ES-I3 (cell line): ENCODE data around the gene LGALS3.

ENCODE experiments used
- H3K36me3 ChIP-seq: 2 replicates; pipeline ENCODE4 v1.6.1; 2013; ENCODE audit warnings: mild to moderate bottlenecking, low read length, control low read depth, moderate library complexity; ENCODE audit not compliant: insufficient read depth
- H3K4me1 ChIP-seq: 2 replicates; pipeline ENCODE4 v1.6.1; 2013; ENCODE audit warnings: mild to moderate bottlenecking, control low read depth, low read length; ENCODE audit not compliant: insufficient read depth
- H3K9ac ChIP-seq: 2 replicates; pipeline ENCODE4 v1.6.1; 2013; ENCODE audit warnings: low read depth, mild to moderate bottlenecking, low read length, moderate library complexity
- H3K9me3 ChIP-seq: 2 replicates; pipeline ENCODE4 v1.6.1; 2013; ENCODE audit warnings: mild to moderate bottlenecking, low read length, moderate library complexity; ENCODE audit not compliant: control insufficient read depth, insufficient read depth

The LGALS3 gene

GRCh38 chr14:55103971-55104954 is 24.8 kb upstream of the LGALS3 start:
- no peaks in the 10 kb centered on the region for H3K36me3 ChIP-seq
- peaks cover 31% of the 10 kb centered on the region for H3K4me1 ChIP-seq
- no peaks in the 10 kb centered on the region; the same call in 1 of the 2 replicates for H3K9me3 ChIP-seq
- no peak overlapping the region for H3K9ac ChIP-seq

GRCh38 chr14:55105991-55106390 is 23.1 kb upstream of the LGALS3 start:
- Histone ChIP-seq H3K4me1 (peaks cover 31% of the 10 kb centered on the region), H3K9ac (no peak overlapping the region), H3K36me3 (no peaks in the 10 kb centered on the region), H3K9me3 (no peaks in the 10 kb centered on the region; the same call in 1 of the 2 replicates)

- H3K9ac ChIP-seq = no peak overlapping the region
- peaks cover 21% of the 10 kb centered on the region for H3K4me1 ChIP-seq
- H3K9me3 ChIP-seq = no peaks in the 10 kb centered on the region; the same call in 1 of the 2 replicates
- no peaks in the 10 kb centered on the region for H3K36me3 ChIP-seq
These were observed 21.1 kb upstream of the LGALS3 start for GRCh38 chr14:55107766-55108554.

GRCh38 chr14:55109836-55110235 is 19.2 kb upstream of the LGALS3 start:
- Histone ChIP-seq H3K36me3 (no peaks in the 10 kb centered on the region), H3K9me3 (no peaks in the 10 kb centered on the region), H3K9ac (no peak overlapping the region), H3K4me1 (peaks cover 11% of the 10 kb centered on the region)

GRCh38 chr14:55111122-55111708 is 17.8 kb upstream of the LGALS3 start:
- Histone ChIP-seq H3K36me3 (no peaks in the 10 kb centered on the region), H3K4me1 (peaks cover 11% of the 10 kb centered on the region), H3K9ac (no peak overlapping the region), H3K9me3 (no peaks in the 10 kb centered on the region)

GRCh38 chr14:55114720-55115119 is 14.3 kb upstream of the LGALS3 start:
- no peak overlapping the region for H3K9ac ChIP-seq
- H3K36me3 ChIP-seq = no peaks in the 10 kb centered on the region
- H3K4me1 ChIP-seq = peaks cover 5% of the 10 kb centered on the region; the same call in 1 of the 2 replicates
- no peaks in the 10 kb centered on the region for H3K9me3 ChIP-seq

GRCh38 chr14:55115460-55115859 is 13.6 kb upstream of the LGALS3 start:
- Histone ChIP-seq H3K9me3 (no peaks in the 10 kb centered on the region), H3K4me1 (peaks cover 5% of the 10 kb centered on the region; the same call in 1 of the 2 replicates), H3K36me3 (no peaks in the 10 kb centered on the region), H3K9ac (no peak overlapping the region)

GRCh38 chr14:55115861-55116245 is 13.2 kb upstream of the LGALS3 start:
- peaks cover 5% of the 10 kb centered on the region; the same call in 1 of the 2 replicates for H3K4me1 ChIP-seq
- H3K9ac ChIP-seq = no peak overlapping the region
- H3K9me3 ChIP-seq = no peaks in the 10 kb centered on the region
- no peaks in the 10 kb centered on the region for H3K36me3 ChIP-seq

- H3K36me3 ChIP-seq = no peaks in the 10 kb centered on the region
- H3K9ac ChIP-seq = no peak overlapping the region
- H3K4me1 ChIP-seq = peaks cover 5% of the 10 kb centered on the region; the same call in 1 of the 2 replicates
- H3K9me3 ChIP-seq = no peaks in the 10 kb centered on the region
These were observed 12.6 kb upstream of the LGALS3 start for GRCh38 chr14:55116246-55117030.

- H3K9me3 ChIP-seq = no peaks in the 10 kb centered on the region
- no peak overlapping the region for H3K9ac ChIP-seq
- no peaks in the 10 kb centered on the region for H3K36me3 ChIP-seq
- H3K4me1 ChIP-seq = peaks cover 5% of the 10 kb centered on the region; the same call in 1 of the 2 replicates
These were observed 11.1 kb upstream of the LGALS3 start for GRCh38 chr14:55117803-55118441.

GRCh38 chr14:55118761-55119160 is 10.3 kb upstream of the LGALS3 start:
- H3K9me3 ChIP-seq = no peaks in the 10 kb centered on the region; the same call in 1 of the 2 replicates
- H3K4me1 ChIP-seq = peaks cover 5% of the 10 kb centered on the region; the same call in 1 of the 2 replicates
- no peaks in the 10 kb centered on the region for H3K36me3 ChIP-seq
- no peak overlapping the region for H3K9ac ChIP-seq

- Histone ChIP-seq H3K36me3 (no peaks in the 10 kb centered on the region), H3K4me1 (peaks cover 5% of the 10 kb centered on the region; the same call in 1 of the 2 replicates), H3K9me3 (no peaks in the 10 kb centered on the region; the same call in 1 of the 2 replicates), H3K9ac (no peak overlapping the region)
These were observed 8.2 kb upstream of the LGALS3 start for GRCh38 chr14:55120571-55121495.
